ENCODE data around the gene FARP1. TPM values are rescaled to one million over a fixed set of nuclear protein-coding genes. Genes with fewer than 3 reads are reported as not detected.

Gene FARP1
- total and polyA plus RNA-seq, 2 of the 13 experiments (the other 11 are each of a cell fraction or from before 2014, with no cell fraction given): 70.6 to 126 TPM

DNA sequence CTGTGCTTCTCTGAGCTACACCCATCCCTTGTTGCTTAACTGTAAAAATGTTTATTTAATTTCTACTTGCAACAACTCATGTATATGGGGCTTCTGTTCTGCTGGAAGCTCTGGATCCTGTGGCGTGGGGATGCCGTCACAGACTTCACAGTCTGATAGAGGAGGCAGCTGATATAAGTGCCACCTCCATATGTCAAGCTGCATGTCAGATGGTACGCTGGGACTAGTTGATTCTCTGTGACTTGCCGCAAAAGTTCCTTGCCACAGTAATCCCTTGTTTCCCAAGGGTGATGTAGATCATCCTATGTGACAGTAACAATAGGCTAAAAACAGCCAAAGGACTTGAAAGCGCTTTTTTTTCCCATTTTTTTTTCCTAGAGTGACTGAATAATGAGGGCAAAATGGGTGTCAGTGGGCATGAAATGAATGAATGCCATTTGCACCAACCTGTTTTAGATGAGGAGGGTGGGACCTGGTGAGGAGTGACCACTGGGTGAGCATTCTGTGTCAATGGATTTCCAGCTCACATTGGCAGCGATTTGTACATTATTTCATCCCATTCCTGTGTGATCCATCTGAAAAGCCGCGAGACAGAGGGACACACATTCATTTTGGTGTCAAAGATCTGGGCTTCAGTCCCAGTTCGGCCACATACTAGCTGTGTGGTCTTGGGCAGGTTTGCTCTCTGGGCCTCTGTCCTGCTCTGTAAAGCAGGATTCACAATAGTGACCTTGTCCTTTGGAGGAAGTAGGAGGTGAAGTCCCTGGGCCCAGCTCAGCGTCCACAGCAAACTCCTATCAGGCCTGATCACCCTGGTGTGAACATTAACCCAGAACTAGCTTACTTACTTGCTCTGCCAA, 123.0 kb downstream of the FARP1 start (continued):
- TF ChIP-seq, protein P1, sequence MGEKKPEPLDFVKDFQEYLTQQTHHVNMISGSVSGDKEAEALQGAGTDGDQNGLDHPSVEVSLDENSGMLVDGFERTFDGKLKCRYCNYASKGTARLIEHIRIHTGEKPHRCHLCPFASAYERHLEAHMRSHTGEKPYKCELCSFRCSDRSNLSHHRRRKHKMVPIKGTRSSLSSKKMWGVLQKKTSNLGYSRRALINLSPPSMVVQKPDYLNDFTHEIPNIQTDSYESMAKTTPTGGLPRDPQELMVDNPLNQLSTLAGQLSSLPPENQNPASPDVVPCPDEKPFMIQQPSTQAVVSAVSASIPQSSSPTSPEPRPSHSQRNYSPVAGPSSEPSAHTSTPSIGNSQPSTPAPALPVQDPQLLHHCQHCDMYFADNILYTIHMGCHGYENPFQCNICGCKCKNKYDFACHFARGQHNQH (CRISPR knock-in tag; IDR thresholded peaks at IDR 0.05): peak; percentile 83; the same call in 1 of the 2 replicates
- TF ChIP-seq MATR3 (CRISPR knock-in tag; IDR thresholded peaks at IDR 0.05) (no peak), ZNF496 (CRISPR knock-in tag; IDR thresholded peaks at IDR 0.05; ENCODE audit: insufficient replicate concordance) (no peak), FOXA1 (IDR thresholded peaks at IDR 0.05) (no peak), FOXA1 (CRISPR knock-in tag; IDR thresholded peaks at IDR 0.05) (peak; percentile 58; the same call in 1 of the 2 replicates), PHF21A (CRISPR knock-in tag; IDR thresholded peaks at IDR 0.05) (peak; percentile 87), SAFB2 (CRISPR knock-in tag; IDR thresholded peaks at IDR 0.05; ENCODE audit: borderline replicate concordance, low read depth) (no peak), ZNF788 (CRISPR knock-in tag; IDR thresholded peaks at IDR 0.05; ENCODE audit: borderline replicate concordance) (peak; percentile 85; the same call in 1 of the 2 replicates), ZNF234 (CRISPR knock-in tag; conservative IDR thresholded peaks at IDR 0.05) (no peak), MXI1 (IDR thresholded peaks at IDR 0.05; ENCODE audit: borderline replicate concordance, low read depth, low read length) (no peak; the same call in 2 of the 3 replicates), ZNF335 (CRISPR knock-in tag; IDR thresholded peaks at IDR 0.05) (no peak), GABPA (IDR thresholded peaks at IDR 0.05; ENCODE audit: low read depth, low read length) (no peak), GABPA (CRISPR knock-in tag; IDR thresholded peaks at IDR 0.05; ENCODE audit: low read depth) (peak; percentile 42), NKX3-1 (CRISPR knock-in tag; IDR thresholded peaks at IDR 0.05) (no peak), ZMYM4 (CRISPR knock-in tag; IDR thresholded peaks at IDR 0.05) (peak; percentile 91), ZNF776 (CRISPR knock-in tag; IDR thresholded peaks at IDR 0.05) (no peak), ZNF780A (CRISPR knock-in tag; IDR thresholded peaks at IDR 0.05) (no peak), NR2C2 (CRISPR knock-in tag; IDR thresholded peaks at IDR 0.05; ENCODE audit: borderline replicate concordance) (peak; percentile 61; the same call in 1 of the 2 replicates), ZNF598 (CRISPR knock-in tag; IDR thresholded peaks at IDR 0.05; ENCODE audit: borderline replicate concordance) (no peak), SALL2 (CRISPR knock-in tag; IDR thresholded peaks at IDR 0.05) (no peak), FOXO1 (CRISPR knock-in tag; IDR thresholded peaks at IDR 0.05) (peak; percentile 73; the same call in 1 of the 2 replicates)
- TF ChIP-seq, protein P2, sequence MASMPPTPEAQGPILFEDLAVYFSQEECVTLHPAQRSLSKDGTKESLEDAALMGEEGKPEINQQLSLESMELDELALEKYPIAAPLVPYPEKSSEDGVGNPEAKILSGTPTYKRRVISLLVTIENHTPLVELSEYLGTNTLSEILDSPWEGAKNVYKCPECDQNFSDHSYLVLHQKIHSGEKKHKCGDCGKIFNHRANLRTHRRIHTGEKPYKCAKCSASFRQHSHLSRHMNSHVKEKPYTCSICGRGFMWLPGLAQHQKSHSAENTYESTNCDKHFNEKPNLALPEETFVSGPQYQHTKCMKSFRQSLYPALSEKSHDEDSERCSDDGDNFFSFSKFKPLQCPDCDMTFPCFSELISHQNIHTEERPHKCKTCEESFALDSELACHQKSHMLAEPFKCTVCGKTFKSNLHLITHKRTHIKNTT (CRISPR knock-in tag; IDR thresholded peaks at IDR 0.05): no peak
- TF ChIP-seq, protein P3, sequence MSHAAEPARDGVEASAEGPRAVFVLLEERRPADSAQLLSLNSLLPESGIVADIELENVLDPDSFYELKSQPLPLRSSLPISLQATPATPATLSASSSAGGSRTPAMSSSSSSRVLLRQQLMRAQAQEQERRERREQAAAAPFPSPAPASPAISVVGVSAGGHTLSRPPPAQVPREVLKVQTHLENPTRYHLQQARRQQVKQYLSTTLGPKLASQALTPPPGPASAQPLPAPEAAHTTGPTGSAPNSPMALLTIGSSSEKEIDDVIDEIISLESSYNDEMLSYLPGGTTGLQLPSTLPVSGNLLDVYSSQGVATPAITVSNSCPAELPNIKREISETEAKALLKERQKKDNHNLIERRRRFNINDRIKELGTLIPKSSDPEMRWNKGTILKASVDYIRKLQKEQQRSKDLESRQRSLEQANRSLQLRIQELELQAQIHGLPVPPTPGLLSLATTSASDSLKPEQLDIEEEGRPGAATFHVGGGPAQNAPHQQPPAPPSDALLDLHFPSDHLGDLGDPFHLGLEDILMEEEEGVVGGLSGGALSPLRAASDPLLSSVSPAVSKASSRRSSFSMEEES (CRISPR knock-in tag; IDR thresholded peaks at IDR 0.05): peak; percentile 39; the same call in 1 of the 2 replicates
- TF ChIP-seq, protein P4, sequence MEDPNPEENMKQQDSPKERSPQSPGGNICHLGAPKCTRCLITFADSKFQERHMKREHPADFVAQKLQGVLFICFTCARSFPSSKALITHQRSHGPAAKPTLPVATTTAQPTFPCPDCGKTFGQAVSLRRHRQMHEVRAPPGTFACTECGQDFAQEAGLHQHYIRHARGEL (CRISPR knock-in tag; IDR thresholded peaks at IDR 0.05): no peak
- TF ChIP-seq, protein P5, sequence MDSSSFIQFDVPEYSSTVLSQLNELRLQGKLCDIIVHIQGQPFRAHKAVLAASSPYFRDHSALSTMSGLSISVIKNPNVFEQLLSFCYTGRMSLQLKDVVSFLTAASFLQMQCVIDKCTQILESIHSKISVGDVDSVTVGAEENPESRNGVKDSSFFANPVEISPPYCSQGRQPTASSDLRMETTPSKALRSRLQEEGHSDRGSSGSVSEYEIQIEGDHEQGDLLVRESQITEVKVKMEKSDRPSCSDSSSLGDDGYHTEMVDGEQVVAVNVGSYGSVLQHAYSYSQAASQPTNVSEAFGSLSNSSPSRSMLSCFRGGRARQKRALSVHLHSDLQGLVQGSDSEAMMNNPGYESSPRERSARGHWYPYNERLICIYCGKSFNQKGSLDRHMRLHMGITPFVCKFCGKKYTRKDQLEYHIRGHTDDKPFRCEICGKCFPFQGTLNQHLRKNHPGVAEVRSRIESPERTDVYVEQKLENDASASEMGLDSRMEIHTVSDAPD (CRISPR knock-in tag; IDR thresholded peaks at IDR 0.05): no peak

Measured in HepG2 (cell line).